Cardiac fibroblast (primary cell): ENCODE measurements around the gene ART3.

Experiments used
- DNase-seq, 2 donors: peaks; one replicate each; pipeline versions ENCODE4 v3.0.0 to v3.0.0-alpha.2; 2010; ENCODE audit warnings: low read depth in 2 of 2
- H3K4me3 ChIP-seq, 2 donors: replicated peaks in 1 of 2; 1 replicate in 1 of 2; 2 replicates in 1 of 2; pipeline ENCODE4 v1.5.1; 2011; ENCODE audit warnings: low read depth in 2 of 2, low read length in 2 of 2, mild to moderate bottlenecking in 2 of 2, moderate library complexity in 1 of 2
- CTCF ChIP-seq: IDR thresholded peaks from one replicate; pipeline ENCODE4 v1.5.1; 2011; ENCODE audit warnings: low read depth, mild to moderate bottlenecking, low read length, inconsistent platforms

The ART3 gene

GRCh38 chr4:76053730-76054129 is 20.8 kb upstream of the ART3 start:
- peak in 1 of 2 donors; percentile 8 for DNase-seq
- no peak overlapping the region for H3K4me3 ChIP-seq
- no peak for TF ChIP-seq CTCF

- DNase-seq = no peak
- TF ChIP-seq CTCF = no peak
- no peak overlapping the region for H3K4me3 ChIP-seq
These were observed 19.5 kb upstream of the ART3 start for GRCh38 chr4:76055016-76055415.

GRCh38 chr4:76055421-76055820 is 19.1 kb upstream of the ART3 start:
- no peak for TF ChIP-seq CTCF

GRCh38 chr4:76058302-76058701 is 16.2 kb upstream of the ART3 start:
- no peak for DNase-seq
- no peak for TF ChIP-seq CTCF
- no peak overlapping the region for H3K4me3 ChIP-seq

More at GRCh38 chr4:76055421-76055820, 19.1 kb upstream of the ART3 start:
- DNase-seq = no peak
- H3K4me3 ChIP-seq = no peak overlapping the region

- no peak for TF ChIP-seq CTCF
- DNase-seq = no peak
- no peak overlapping the region for H3K4me3 ChIP-seq
These were observed 15.6 kb upstream of the ART3 start for GRCh38 chr4:76058888-76059426.

GRCh38 chr4:76059750-76060149 is 14.8 kb upstream of the ART3 start:
- no peak overlapping the region for H3K4me3 ChIP-seq
- TF ChIP-seq CTCF = no peak
- peak in 1 of 2 donors; percentile 18 for DNase-seq

- H3K4me3 ChIP-seq = no peak overlapping the region
- TF ChIP-seq CTCF = no peak
- no peak for DNase-seq
These were observed 14.0 kb upstream of the ART3 start for GRCh38 chr4:76060506-76060905.
